Ovary (tissue), 3 donors: ENCODE results near the gene TMOD3.

ENCODE experiments used
- EP300 ChIP-seq: sonication (generic); formaldehyde crosslinking; IDR thresholded peaks from one replicate; pipeline ENCODE4 v1.6.1; 2017; ENCODE audit warnings: antibody characterized with exemption
- POLR2A ChIP-seq: fragments of 450-650 bp; IDR thresholded peaks from one replicate; pipeline ENCODE4 v1.6.1; 2017; ENCODE audit warnings: antibody characterized with exemption, mild to moderate bottlenecking, moderate library complexity
- TF ChIP-seq, protein P1 (sequence below), 3 donors: fragments of 450-650 bp in 2 of 3; fragments of 200-600 bp in 1 of 3; IDR thresholded peaks; one replicate each; pipeline versions ENCODE4 v1.5.1 to v1.8.0; 2016 to 2022; ENCODE audit warnings: antibody characterized with exemption in 3 of 3, mild to moderate bottlenecking in 1 of 3
- donor health status: DM: no; HTN: no; CAD: no.

DNA sequence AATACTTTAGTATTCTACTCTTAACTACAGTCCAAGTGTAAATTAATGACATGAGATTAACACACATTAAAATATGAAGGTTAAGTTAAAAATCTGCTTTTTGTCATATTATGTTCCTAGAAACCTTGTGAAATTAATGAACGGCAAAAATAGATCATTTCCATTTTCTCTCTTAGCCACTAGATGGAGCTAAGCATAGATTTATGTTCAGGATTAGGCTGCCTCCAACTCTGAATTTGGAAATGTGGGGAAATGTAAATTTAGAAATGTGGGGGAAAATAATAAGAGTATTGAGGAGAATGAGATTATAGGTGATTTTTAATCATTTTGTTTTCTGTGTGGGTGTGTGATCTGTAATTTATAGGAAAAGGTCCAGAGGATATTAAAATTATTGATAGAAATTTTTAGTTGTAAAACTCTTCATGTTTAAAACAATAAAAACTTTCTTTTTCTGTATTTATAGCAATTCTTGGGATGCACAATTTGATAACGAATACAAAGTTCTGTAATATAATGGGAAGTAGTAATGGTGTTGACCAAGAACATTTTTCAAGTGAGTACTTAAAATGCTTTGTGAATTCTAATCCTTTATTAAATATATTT, 59.2 kb downstream of the TMOD3 start:
- TF ChIP-seq, protein P1, sequence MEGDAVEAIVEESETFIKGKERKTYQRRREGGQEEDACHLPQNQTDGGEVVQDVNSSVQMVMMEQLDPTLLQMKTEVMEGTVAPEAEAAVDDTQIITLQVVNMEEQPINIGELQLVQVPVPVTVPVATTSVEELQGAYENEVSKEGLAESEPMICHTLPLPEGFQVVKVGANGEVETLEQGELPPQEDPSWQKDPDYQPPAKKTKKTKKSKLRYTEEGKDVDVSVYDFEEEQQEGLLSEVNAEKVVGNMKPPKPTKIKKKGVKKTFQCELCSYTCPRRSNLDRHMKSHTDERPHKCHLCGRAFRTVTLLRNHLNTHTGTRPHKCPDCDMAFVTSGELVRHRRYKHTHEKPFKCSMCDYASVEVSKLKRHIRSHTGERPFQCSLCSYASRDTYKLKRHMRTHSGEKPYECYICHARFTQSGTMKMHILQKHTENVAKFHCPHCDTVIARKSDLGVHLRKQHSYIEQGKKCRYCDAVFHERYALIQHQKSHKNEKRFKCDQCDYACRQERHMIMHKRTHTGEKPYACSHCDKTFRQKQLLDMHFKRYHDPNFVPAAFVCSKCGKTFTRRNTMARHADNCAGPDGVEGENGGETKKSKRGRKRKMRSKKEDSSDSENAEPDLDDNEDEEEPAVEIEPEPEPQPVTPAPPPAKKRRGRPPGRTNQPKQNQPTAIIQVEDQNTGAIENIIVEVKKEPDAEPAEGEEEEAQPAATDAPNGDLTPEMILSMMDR (IDR thresholded peaks at IDR 0.05): peak; percentile 22 to 55 (median 50)
- TF ChIP-seq POLR2A: no peak
- no peak for TF ChIP-seq EP300
